HG03520 (cell line): Measurements from ENCODE around the gene IL1R2.

Source experiments
- ATAC-seq: cut with Tn5 transposase; IDR thresholded peaks from one replicate; pipeline ENCODE4 v1.9.1; 2021; ENCODE audit warnings: mild to moderate bottlenecking, moderate library complexity; ENCODE audit not compliant: unreplicated experiment

Gene IL1R2

GRCh38 chr2:102034683-102035548 is 43.2 kb downstream of the IL1R2 start:
- ATAC-seq: no peak

GRCh38 chr2:102037681-102038080 is 45.9 kb downstream of the IL1R2 start:
- no peak for ATAC-seq

GRCh38 chr2:102040229-102040628 is 48.5 kb downstream of the IL1R2 start:
- no peak for ATAC-seq

GRCh38 chr2:102041351-102041750 is 49.6 kb downstream of the IL1R2 start:
- no peak for ATAC-seq

GRCh38 chr2:102042196-102043081 is 50.7 kb downstream of the IL1R2 start:
- ATAC-seq: no peak

GRCh38 chr2:102043560-102043959 is 51.8 kb downstream of the IL1R2 start:
- no peak for ATAC-seq

GRCh38 chr2:102044235-102044896 is 52.6 kb downstream of the IL1R2 start:
- no peak for ATAC-seq

GRCh38 chr2:102044967-102045489 is 53.3 kb downstream of the IL1R2 start:
- ATAC-seq: no peak

GRCh38 chr2:102045697-102046096 is 53.9 kb downstream of the IL1R2 start:
- ATAC-seq: no peak

GRCh38 chr2:102046135-102046986 is 54.6 kb downstream of the IL1R2 start:
- ATAC-seq: no peak

- no peak for ATAC-seq
Observed at GRCh38 chr2:102048465-102048864, 56.7 kb downstream of the IL1R2 start.

GRCh38 chr2:102049756-102050443 is 58.1 kb downstream of the IL1R2 start:
- no peak for ATAC-seq

GRCh38 chr2:102050854-102051391 is 59.2 kb downstream of the IL1R2 start:
- ATAC-seq: no peak

GRCh38 chr2:102051692-102052277 is 60.0 kb downstream of the IL1R2 start:
- no peak for ATAC-seq

- no peak for ATAC-seq
Observed at GRCh38 chr2:102052365-102052764, 60.6 kb downstream of the IL1R2 start.

- ATAC-seq: no peak
Observed at GRCh38 chr2:102053096-102053495, 61.3 kb downstream of the IL1R2 start.

- ATAC-seq: no peak
Observed at GRCh38 chr2:102055346-102055990, 63.7 kb downstream of the IL1R2 start.

- ATAC-seq: no peak
Observed at GRCh38 chr2:102056079-102056581, 64.4 kb downstream of the IL1R2 start.
